ENCODE data around the gene SEC14L1. TPM values are rescaled to one million over a fixed set of nuclear protein-coding genes. Genes with fewer than 3 reads are reported as not detected.
"Not testable (repeated sequence)": the region's sequence is repeated elsewhere in the genome, so short reads cannot be mapped to it uniquely, and the experiment has no call there.

Gene SEC14L1
- total RNA-seq, 6 donors from 2014 or later, result 100 to 291 (median 145) TPM

- DNase-seq (no peak), ATAC-seq (ENCODE audit: low FRiP score in 2 of 2) (peak in 1 of 2 donors; percentile 72)
- H3K27ac ChIP-seq, result peak overlapping the region; percentile 80 to 88 (median 84)
- TF ChIP-seq EP300 (IDR thresholded peaks at IDR 0.05) (peak; percentile 75 to 98 (median 92)), POLR2A (IDR thresholded peaks at IDR 0.05) (peak in 1 of 4 donors; percentile 10), POLR2AphosphoS5 (IDR thresholded peaks at IDR 0.05) (peak; percentile 74 to 75)
- TF ChIP-seq, protein P1, sequence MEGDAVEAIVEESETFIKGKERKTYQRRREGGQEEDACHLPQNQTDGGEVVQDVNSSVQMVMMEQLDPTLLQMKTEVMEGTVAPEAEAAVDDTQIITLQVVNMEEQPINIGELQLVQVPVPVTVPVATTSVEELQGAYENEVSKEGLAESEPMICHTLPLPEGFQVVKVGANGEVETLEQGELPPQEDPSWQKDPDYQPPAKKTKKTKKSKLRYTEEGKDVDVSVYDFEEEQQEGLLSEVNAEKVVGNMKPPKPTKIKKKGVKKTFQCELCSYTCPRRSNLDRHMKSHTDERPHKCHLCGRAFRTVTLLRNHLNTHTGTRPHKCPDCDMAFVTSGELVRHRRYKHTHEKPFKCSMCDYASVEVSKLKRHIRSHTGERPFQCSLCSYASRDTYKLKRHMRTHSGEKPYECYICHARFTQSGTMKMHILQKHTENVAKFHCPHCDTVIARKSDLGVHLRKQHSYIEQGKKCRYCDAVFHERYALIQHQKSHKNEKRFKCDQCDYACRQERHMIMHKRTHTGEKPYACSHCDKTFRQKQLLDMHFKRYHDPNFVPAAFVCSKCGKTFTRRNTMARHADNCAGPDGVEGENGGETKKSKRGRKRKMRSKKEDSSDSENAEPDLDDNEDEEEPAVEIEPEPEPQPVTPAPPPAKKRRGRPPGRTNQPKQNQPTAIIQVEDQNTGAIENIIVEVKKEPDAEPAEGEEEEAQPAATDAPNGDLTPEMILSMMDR (IDR thresholded peaks at IDR 0.05), result no peak
- H3K4me1 ChIP-seq, result peaks cover 20 to 39% (median 32%) of the 10 kb centered on the region in 4 donors
- H3K27me3 ChIP-seq, result no peaks in the 10 kb centered on the region
- WGBS, 2 donors, result 27 to 30% methylated on average over 7 of the region's 7 CpGs
- H3K4me3 ChIP-seq, result no peak overlapping the region
- H3K36me3 ChIP-seq, result no peaks in the 10 kb centered on the region
- H3K9me3 ChIP-seq, result no peaks in the 10 kb centered on the region
Observed at GRCh38 chr17:77109764-77110359, 30.9 kb upstream of the SEC14L1 start.

DNA sequence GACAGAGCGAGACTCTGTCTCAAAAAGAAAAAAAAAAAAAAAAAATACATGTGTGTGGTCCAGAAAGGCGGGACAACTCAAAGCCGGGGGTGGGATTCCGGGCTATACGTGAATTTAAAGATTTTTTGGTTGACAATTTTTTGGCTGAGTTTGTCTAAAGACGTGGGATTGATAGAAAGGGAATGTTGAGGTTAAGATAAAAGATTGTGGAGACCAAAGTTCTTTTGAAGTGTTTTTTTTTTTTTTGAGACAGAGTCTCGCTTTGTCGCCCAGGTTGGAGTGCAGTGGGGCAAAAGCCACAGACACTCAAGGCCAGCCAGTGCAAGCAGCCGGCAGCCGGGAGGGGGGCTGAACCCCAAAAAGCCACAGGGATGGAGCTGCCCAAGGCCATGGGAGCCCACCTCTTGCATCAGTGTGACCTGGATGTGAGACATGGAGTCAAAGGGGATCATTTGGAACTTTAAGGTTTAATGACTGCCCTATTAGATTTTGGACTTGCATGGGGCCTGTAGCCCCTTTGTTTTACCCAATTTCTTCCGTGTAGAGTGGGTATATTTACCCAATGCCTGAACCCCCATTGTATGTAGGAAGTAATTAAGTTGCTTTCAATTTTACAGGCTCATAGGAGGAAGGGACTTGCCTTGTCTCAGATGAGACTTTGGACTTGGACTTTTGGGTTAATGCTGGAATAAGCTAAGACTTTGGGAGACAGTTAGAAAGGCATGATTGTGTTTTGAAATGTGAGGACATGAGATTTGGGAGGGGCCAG, 29.4 kb upstream of the SEC14L1 start:
- H3K27ac ChIP-seq, result peak overlapping the region; percentile 80 to 88 (median 84)
- peak in 1 of 2 donors; percentile 46 for DNase-seq
- H3K4me3 ChIP-seq; H3K9me3 ChIP-seq; H3K27me3 ChIP-seq; ATAC-seq (ENCODE audit: low FRiP score in 2 of 2); H3K36me3 ChIP-seq: not testable (repeated sequence)
- peaks cover 34 to 52% (median 41%) of the 10 kb centered on the region in 4 donors for H3K4me1 ChIP-seq
- 81 to 90% methylated on average over 10 to 11 of the region's 11 CpGs for WGBS, 2 donors

- peaks cover 39 to 54% (median 47%) of the 10 kb centered on the region in 4 donors for H3K4me1 ChIP-seq
- ATAC-seq (ENCODE audit: low FRiP score in 2 of 2), result no peak
- H3K9me3 ChIP-seq, result no peaks in the 10 kb centered on the region
Observed at GRCh38 chr17:77111934-77112296, 28.9 kb upstream of the SEC14L1 start.

GRCh38 chr17:77115510-77115909, 25.3 kb upstream of the SEC14L1 start:
- WGBS, 2 donors, result 39 to 46% methylated on average over 2 of the region's 2 CpGs

More at GRCh38 chr17:77111934-77112296, 28.9 kb upstream of the SEC14L1 start:
- TF ChIP-seq, protein P1 (IDR thresholded peaks at IDR 0.05), result no peak
- no peak for TF ChIP-seq POLR2A (IDR thresholded peaks at IDR 0.05)
- TF ChIP-seq POLR2AphosphoS5 (IDR thresholded peaks at IDR 0.05), result no peak
- TF ChIP-seq EP300 (IDR thresholded peaks at IDR 0.05), result no peak
- no peaks in the 10 kb centered on the region for H3K27me3 ChIP-seq
- no peak for DNase-seq
- no peaks in the 10 kb centered on the region for H3K36me3 ChIP-seq
- no peak overlapping the region for H3K4me3 ChIP-seq
- 69 to 77% methylated on average over 5 of the region's 5 CpGs for WGBS, 2 donors
- peak overlapping the region; percentile 40 to 88 (median 80) for H3K27ac ChIP-seq

GRCh38 chr17:77115947-77116346, 24.8 kb upstream of the SEC14L1 start:
- Histone ChIP-seq H3K27ac (peak overlapping the region; percentile 4 to 92 (median 88)), H3K27me3 (no peaks in the 10 kb centered on the region), H3K4me1 (peaks cover 46 to 63% (median 56%) of the 10 kb centered on the region in 4 donors), H3K36me3 (no peaks in the 10 kb centered on the region), H3K9me3 (no peaks in the 10 kb centered on the region), H3K4me3 (no peak overlapping the region)
- DNase-seq (no peak), ATAC-seq (ENCODE audit: low FRiP score in 2 of 2) (no peak)
- TF ChIP-seq POLR2AphosphoS5 (IDR thresholded peaks at IDR 0.05) (no peak), EP300 (IDR thresholded peaks at IDR 0.05) (no peak), POLR2A (IDR thresholded peaks at IDR 0.05) (no peak)
- TF ChIP-seq, protein P1 (IDR thresholded peaks at IDR 0.05), result no peak
- WGBS, 2 donors, result 76 to 82% methylated on average over 5 of the region's 5 CpGs

More at GRCh38 chr17:77115510-77115909, 25.3 kb upstream of the SEC14L1 start:
- H3K27ac ChIP-seq, result peak overlapping the region; percentile 4 to 92 (median 88)
- no peak for ATAC-seq (ENCODE audit: low FRiP score in 2 of 2)
- H3K27me3 ChIP-seq, result no peaks in the 10 kb centered on the region
- no peak for DNase-seq
- no peaks in the 10 kb centered on the region for H3K9me3 ChIP-seq
- H3K4me3 ChIP-seq, result no peak overlapping the region
- H3K36me3 ChIP-seq, result no peaks in the 10 kb centered on the region
- peaks cover 50 to 63% (median 59%) of the 10 kb centered on the region in 4 donors for H3K4me1 ChIP-seq
- no peak for TF ChIP-seq POLR2AphosphoS5 (IDR thresholded peaks at IDR 0.05)
- TF ChIP-seq, protein P1 (IDR thresholded peaks at IDR 0.05), result no peak
- no peak for TF ChIP-seq POLR2A (IDR thresholded peaks at IDR 0.05)
- no peak for TF ChIP-seq EP300 (IDR thresholded peaks at IDR 0.05)
